Placental pericyte (primary cell): Measurements from ENCODE around the gene PRRG2. TPM values are rescaled to one million over a fixed set of nuclear protein-coding genes. Genes with fewer than 3 reads are reported as not detected.

Experiments
- small RNA-seq: library from RNA; depleted of rRNA; stranded (forward); fragments of <200 nt; gene quantifications from one replicate; pipeline ENCODE3, GENCODE V24; 2012; ENCODE audit warnings: low replicate concordance
- total RNA-seq: library from RNA; depleted of rRNA; stranded (reverse); fragments of >200 nt; gene quantifications from 2 replicates; pipeline ENCODE4 v1.2.3, GENCODE V29; 2012

Gene PRRG2
- total RNA-seq: 0.14 and 0.22 TPM in 2 replicates

GRCh38 chr19:49581007-49581508, at the start of gene PRRG2:
PRRG2 (plus strand) TSS chr19:49581316; CDS start chr19:49583220, 1,904 bp downstream.

GRCh38 chr19:49580264-49581006, 681 bp upstream of the PRRG2 start, which contains the start of gene NOSIP:
NOSIP (minus strand) TSS chr19:49580556; CDS start chr19:49560691, 19,865 bp downstream.

GRCh38 chr19:49590971-49591730, 10.0 kb downstream of the PRRG2 start, which contains the start of gene PRR12:
PRR12 (plus strand) TSS chr19:49591182; CDS start chr19:49591655, 473 bp downstream.

GRCh38 chr19:49640113-49640898, 59.2 kb downstream of the PRRG2 start, which contains the start of gene RRAS:
RRAS (minus strand) TSS chr19:49640143; CDS start chr19:49640098, 45 bp downstream.

Small RNAs within 50 kb of the gene (small RNA-seq; reads per million reads assigned to genes)
- gene RF00019: not detected

Other genes with a start within 250 kb of the PRRG2 start
- not detected in 2 replicates for gene CD37, start 245.9 kb upstream of the PRRG2 start, total RNA-seq
- gene TEAD2, start 218.9 kb upstream of the PRRG2 start, total RNA-seq: 18.2 and 44.2 TPM in 2 replicates
- not detected in 2 replicates for gene DKKL1, start 217.4 kb upstream of the PRRG2 start, total RNA-seq
- gene KASH5, start 193.1 kb upstream of the PRRG2 start, total RNA-seq: under 0.01 TPM in 1 of 2 replicates, not detected in the other
- not detected in 2 replicates for gene PTH2, start 157.9 kb upstream of the PRRG2 start, total RNA-seq
- not detected in 2 replicates for gene GFY, start 155.9 kb upstream of the PRRG2 start, total RNA-seq
- not detected in 2 replicates for gene SLC17A7, start 139.8 kb upstream of the PRRG2 start, total RNA-seq
- 95.1 and 138 TPM in 2 replicates for gene PIH1D1, start 129.5 kb upstream of the PRRG2 start, total RNA-seq
- gene ALDH16A1, start 128.1 kb upstream of the PRRG2 start, total RNA-seq: 30.4 and 40.1 TPM in 2 replicates
- gene FLT3LG, start 107.1 kb upstream of the PRRG2 start, total RNA-seq: 4.8 and 6.9 TPM in 2 replicates
- gene RPL13A, start 93.7 kb upstream of the PRRG2 start, total RNA-seq: 1,545 and 2,202 TPM in 2 replicates
- 1,493 and 6,336 TPM in 2 replicates for gene RPS11, start 84.9 kb upstream of the PRRG2 start, total RNA-seq
- 24.9 and 84.7 TPM in 2 replicates for gene FCGRT, start 68.7 kb upstream of the PRRG2 start, total RNA-seq
- gene RCN3, start 53.3 kb upstream of the PRRG2 start, total RNA-seq: 142 and 264 TPM in 2 replicates
- 72.2 and 106 TPM in 2 replicates for gene NOSIP, start 760 bp upstream of the PRRG2 start, total RNA-seq
- 6.9 and 9.0 TPM in 2 replicates for gene PRR12, start 9.9 kb downstream of the PRRG2 start, total RNA-seq
- gene RRAS, start 58.8 kb downstream of the PRRG2 start, total RNA-seq: 43.5 and 62.8 TPM in 2 replicates
- gene SCAF1, start 60.9 kb downstream of the PRRG2 start, total RNA-seq: 21.7 and 35.6 TPM in 2 replicates
- gene IRF3, start 84.5 kb downstream of the PRRG2 start, total RNA-seq: 38.3 and 72.3 TPM in 2 replicates
- gene BCL2L12, start 84.6 kb downstream of the PRRG2 start, total RNA-seq: 3.3 and 16.2 TPM in 2 replicates
- 350 and 388 TPM in 2 replicates for gene PRMT1, start 96.0 kb downstream of the PRRG2 start, total RNA-seq
- gene ADM5, start 108.3 kb downstream of the PRRG2 start, total RNA-seq: 0.22 and 1.1 TPM in 2 replicates
- 4.4 and 11.7 TPM in 2 replicates for gene CPT1C, start 109.8 kb downstream of the PRRG2 start, total RNA-seq
- gene TSKS, start 182.0 kb downstream of the PRRG2 start, total RNA-seq: under 0.01 and 0.14 TPM in 2 replicates
- 131 and 141 TPM in 2 replicates for gene AP2A1, start 185.7 kb downstream of the PRRG2 start, total RNA-seq
- 17.2 and 17.5 TPM in 2 replicates for gene FUZ, start 232.0 kb downstream of the PRRG2 start, total RNA-seq
- 22.2 and 43.8 TPM in 2 replicates for gene MED25, start 237.0 kb downstream of the PRRG2 start, total RNA-seq